Neuronal stem cell (in vitro differentiated cells): ENCODE results near the gene SOBP.

Experiments used
- DNase-seq: peaks from one replicate; pipeline ENCODE4 v3.0.0-alpha.2; 2013; ENCODE audit warnings: low spot score
- H2AFZ ChIP-seq: one replicate; pipeline ENCODE4 v1.6.1; 2013; ENCODE audit warnings: mild to moderate bottlenecking, low read length, inconsistent platforms
- H2AK5ac ChIP-seq: 2 replicates; pipeline ENCODE4 v1.6.1; 2013; ENCODE audit warnings: low read depth, mild to moderate bottlenecking, inconsistent platforms, low read length, moderate library complexity, mixed read lengths
- H2BK120ac ChIP-seq: 2 replicates; pipeline ENCODE4 v1.6.1; 2013; ENCODE audit warnings: low read depth, mild to moderate bottlenecking, inconsistent platforms, low read length, moderate library complexity, mixed read lengths
- H2BK12ac ChIP-seq: one replicate; pipeline ENCODE4 v1.6.1; 2013; ENCODE audit warnings: low read length, inconsistent platforms
- H2BK15ac ChIP-seq: 2 replicates; pipeline ENCODE4 v1.6.1; 2013; ENCODE audit warnings: mild to moderate bottlenecking, low read length, inconsistent platforms, mixed read lengths
- H2BK5ac ChIP-seq: one replicate; pipeline ENCODE4 v1.6.1; 2013; ENCODE audit warnings: inconsistent platforms, mild to moderate bottlenecking, low read length, moderate library complexity
- H3K14ac ChIP-seq: one replicate; pipeline ENCODE4 v1.6.1; 2013; ENCODE audit warnings: low read length, inconsistent platforms
- H3K18ac ChIP-seq: 2 replicates; pipeline ENCODE4 v1.6.1; 2013; ENCODE audit warnings: low read length, inconsistent platforms
- H3K23ac ChIP-seq: 2 replicates; pipeline ENCODE4 v1.6.1; 2013; ENCODE audit warnings: low read depth, mild to moderate bottlenecking, mixed read lengths, low read length, inconsistent platforms; ENCODE audit not compliant: poor library complexity
- H3K27ac ChIP-seq: replicated peaks from 3 replicates; pipeline ENCODE4 v1.5.1; 2013; ENCODE audit warnings: low read length, inconsistent platforms
- H3K27me3 ChIP-seq, 3 experiments: 2 replicates each; pipeline ENCODE4 v1.6.1; 2013; ENCODE audit warnings: low read length in 3 of 3, mild to moderate bottlenecking in 2 of 3, inconsistent platforms in 1 of 3, low read depth in 1 of 3, mixed read lengths in 1 of 3, moderate library complexity in 1 of 3; ENCODE audit not compliant: control insufficient read depth in 3 of 3, insufficient read depth in 3 of 3
- H3K36me3 ChIP-seq, 2 donors: replicated peaks in 1 of 2; 2 replicates each; pipeline ENCODE4 v1.6.1; 2013; ENCODE audit warnings: low read length in 2 of 2; ENCODE audit not compliant: control insufficient read depth in 2 of 2, insufficient read depth in 2 of 2
- H3K4ac ChIP-seq: 2 replicates; pipeline ENCODE4 v1.6.1; 2013; ENCODE audit warnings: inconsistent platforms, mild to moderate bottlenecking, low read length, moderate library complexity
- H3K4me1 ChIP-seq, 2 donors: 1 replicate in 1 of 2; 2 replicates in 1 of 2; pipeline ENCODE4 v1.6.1; 2013; ENCODE audit warnings: low read length in 2 of 2, low read depth in 1 of 2; ENCODE audit not compliant: control insufficient read depth in 2 of 2, insufficient read depth in 1 of 2
- H3K4me2 ChIP-seq: one replicate; pipeline ENCODE4 v1.6.1; 2013; ENCODE audit warnings: mild to moderate bottlenecking, low read length, inconsistent platforms; ENCODE audit not compliant: insufficient read depth, poor library complexity, severe bottlenecking
- H3K4me3 ChIP-seq, 2 donors: 2 replicates each; pipeline ENCODE4 v1.5.1; 2013; ENCODE audit warnings: low read length in 2 of 2, mild to moderate bottlenecking in 2 of 2, inconsistent platforms in 1 of 2, moderate library complexity in 1 of 2
- H3K79me1 ChIP-seq: one replicate; pipeline ENCODE4 v1.6.1; 2013; ENCODE audit warnings: low read depth, mild to moderate bottlenecking, inconsistent platforms, low read length, moderate library complexity
- H3K9ac ChIP-seq: one replicate; pipeline ENCODE4 v1.6.1; 2013; ENCODE audit warnings: mild to moderate bottlenecking, low read depth, low read length, inconsistent platforms; ENCODE audit not compliant: poor library complexity
- H3K9me3 ChIP-seq, 2 donors: replicated peaks in 1 of 2; 2 replicates each; pipeline versions ENCODE3 to v1.6.1; 2013; ENCODE audit warnings: low read length in 2 of 2, mild to moderate bottlenecking in 2 of 2, inconsistent platforms in 1 of 2, low read depth in 1 of 2, mixed read lengths in 1 of 2, moderate library complexity in 1 of 2; ENCODE audit not compliant: control insufficient read depth in 2 of 2, insufficient read depth in 1 of 2
- H4K8ac ChIP-seq: one replicate; pipeline ENCODE4 v1.6.1; 2013; ENCODE audit warnings: low read depth, mild to moderate bottlenecking, inconsistent platforms, low read length, moderate library complexity
- H4K91ac ChIP-seq: one replicate; pipeline ENCODE4 v1.6.1; 2013; ENCODE audit warnings: low read length, low read depth, mild to moderate bottlenecking, inconsistent platforms; ENCODE audit not compliant: poor library complexity
- WGBS, 2 donors: extraction: QIAGEN DNeasy Blood & Tissue Kit; methylation state at CpG; one replicate each; pipeline ENCODE4 v1.1.7; 2013; ENCODE audit warnings: missing lambda C conversion rate in 2 of 2, mixed read lengths in 1 of 2; ENCODE audit not compliant: insufficient read length in 2 of 2, insufficient replicate concordance in 1 of 2; ENCODE audit errors: extremely low coverage in 2 of 2; 5-methylcytosine and 5-hydroxymethylcytosine counted together

SOBP gene

GRCh38 chr6:107676042-107676441 is 186.1 kb downstream of the SOBP start:
- Histone ChIP-seq H3K23ac (no peak overlapping the region), H3K14ac (no peak overlapping the region), H2BK5ac (no peak overlapping the region), H2BK120ac (no peak overlapping the region), H3K9ac (no peak overlapping the region), H2BK12ac (no peak overlapping the region), H2AK5ac (no peak overlapping the region), H3K18ac (no peak overlapping the region), H3K27ac (no peak overlapping the region), H3K36me3 (no peaks in the 10 kb centered on the region), H3K4ac (no peak overlapping the region), H2BK15ac (no peak overlapping the region), H3K4me1 (peaks cover 4 to 5% of the 10 kb centered on the region in 2 donors), H4K8ac (no peak overlapping the region), H2AFZ (peak overlapping the region; percentile 92), H3K79me1 (no peaks in the 10 kb centered on the region), H4K91ac (no peak overlapping the region), H3K4me2 (no peak overlapping the region), H3K9me3 (no peaks in the 10 kb centered on the region), H3K4me3 (no peak overlapping the region), H3K27me3 (peaks cover 0 to 7% (median 2%) of the 10 kb centered on the region in 3 experiments)
- WGBS, 2 donors: no CpG with 5 or more reads among the region's 11 CpGs
- no peak for DNase-seq

GRCh38 chr6:107677399-107677798 is 187.5 kb downstream of the SOBP start:
- no peak overlapping the region for H4K8ac ChIP-seq
- WGBS, 2 donors: no CpG with 5 or more reads among the region's 1 CpG
- H3K27me3 ChIP-seq: peaks cover 0 to 7% (median 2%) of the 10 kb centered on the region in 3 experiments
- H3K27ac ChIP-seq: no peak overlapping the region
- H2BK12ac ChIP-seq: no peak overlapping the region
- H3K79me1 ChIP-seq: no peaks in the 10 kb centered on the region
- no peaks in the 10 kb centered on the region for H3K9me3 ChIP-seq
- no peak for DNase-seq
- no peak overlapping the region for H3K9ac ChIP-seq
- no peak overlapping the region for H3K4me3 ChIP-seq
- no peak overlapping the region for H2BK5ac ChIP-seq
- H2AFZ ChIP-seq: no peak overlapping the region
- no peak overlapping the region for H4K91ac ChIP-seq
- no peaks in the 10 kb centered on the region for H3K36me3 ChIP-seq
- H2AK5ac ChIP-seq: no peak overlapping the region
- no peak overlapping the region for H3K14ac ChIP-seq
- no peak overlapping the region for H3K23ac ChIP-seq
- no peak overlapping the region for H2BK15ac ChIP-seq
- H3K4me1 ChIP-seq: peaks cover 0 to 4% of the 10 kb centered on the region in 2 donors
- H2BK120ac ChIP-seq: no peak overlapping the region
- no peak overlapping the region for H3K18ac ChIP-seq
- H3K4ac ChIP-seq: no peak overlapping the region
- no peak overlapping the region for H3K4me2 ChIP-seq

GRCh38 chr6:107679457-107679856 is 189.5 kb downstream of the SOBP start:
- Histone ChIP-seq H3K23ac (no peak overlapping the region), H3K27ac (no peak overlapping the region), H3K36me3 (no peaks in the 10 kb centered on the region), H3K27me3 (peaks cover 0 to 7% (median 2%) of the 10 kb centered on the region in 3 experiments), H4K8ac (no peak overlapping the region), H3K9me3 (peaks cover 5 to 6% of the 10 kb centered on the region in 2 donors), H2BK15ac (no peak overlapping the region), H3K4ac (no peak overlapping the region), H3K79me1 (no peaks in the 10 kb centered on the region), H2AFZ (peak overlapping the region; percentile 45), H3K4me2 (no peak overlapping the region), H3K9ac (no peak overlapping the region), H2BK5ac (no peak overlapping the region), H3K14ac (no peak overlapping the region), H3K4me1 (peaks cover 0 to 4% of the 10 kb centered on the region in 2 donors), H4K91ac (no peak overlapping the region), H3K4me3 (no peak overlapping the region), H2BK120ac (no peak overlapping the region), H2AK5ac (no peak overlapping the region), H3K18ac (no peak overlapping the region), H2BK12ac (no peak overlapping the region)
- no peak for DNase-seq
- WGBS, 2 donors: no CpG with 5 or more reads among the region's 4 CpGs

GRCh38 chr6:107682721-107683120 is 192.8 kb downstream of the SOBP start:
- Histone ChIP-seq H4K91ac (no peak overlapping the region), H3K23ac (no peak overlapping the region), H3K4me2 (no peak overlapping the region), H2BK15ac (no peak overlapping the region), H3K4me1 (peaks cover 0 to 2% of the 10 kb centered on the region in 2 donors), H3K9ac (no peak overlapping the region), H3K9me3 (peaks cover 8 to 10% of the 10 kb centered on the region in 2 donors), H2BK120ac (no peak overlapping the region), H2AK5ac (no peak overlapping the region), H3K4ac (no peak overlapping the region), H3K14ac (no peak overlapping the region), H2BK12ac (no peak overlapping the region), H3K36me3 (no peaks in the 10 kb centered on the region), H4K8ac (no peak overlapping the region), H2BK5ac (no peak overlapping the region), H3K4me3 (peak overlapping the region in 1 of 2 donors; percentile 5), H3K27me3 (peaks cover 0 to 2% (median 0%) of the 10 kb centered on the region in 3 experiments), H3K79me1 (no peaks in the 10 kb centered on the region), H3K18ac (no peak overlapping the region), H2AFZ (no peak overlapping the region), H3K27ac (no peak overlapping the region)
- no CpG with 5 or more reads among the region's 3 CpGs for WGBS, 2 donors
- DNase-seq: no peak
